Measurements from ENCODE around the gene SLC13A3. TPM values are rescaled to one million over a fixed set of nuclear protein-coding genes. Genes with fewer than 3 reads are reported as not detected.

SLC13A3 gene
- polyA plus RNA-seq, 3 donors from 2014 or later, result 0.26 TPM; not detected in 2

- no peak overlapping the region for H3K4me3 Mint-ChIP-seq
- peak; percentile 23 to 43 (median 40) for DNase-seq
- no peaks in the 10 kb centered on the region for H3K9me3 Mint-ChIP-seq
- no peaks in the 10 kb centered on the region for H3K36me3 Mint-ChIP-seq
- H3K27ac Mint-ChIP-seq, result no peak overlapping the region
- H3K27me3 Mint-ChIP-seq (ENCODE audit: low read depth in 3 of 3), result peaks cover 2 to 4% (median 2%) of the 10 kb centered on the region in 3 donors
- no peaks in the 10 kb centered on the region for H3K4me1 Mint-ChIP-seq
These were observed 88.7 kb downstream of the SLC13A3 start for GRCh38 chr20:46562373-46563169.

GRCh38 chr20:46562009-46562372 is 89.3 kb downstream of the SLC13A3 start:
- Mint-ChIP-seq H3K4me3 (no peak overlapping the region), H3K9me3 (no peaks in the 10 kb centered on the region), H3K27me3 (ENCODE audit: low read depth in 3 of 3) (peaks cover 0 to 2% (median 2%) of the 10 kb centered on the region in 3 donors), H3K4me1 (no peaks in the 10 kb centered on the region), H3K27ac (no peak overlapping the region), H3K36me3 (no peaks in the 10 kb centered on the region)
- DNase-seq, result no peak

GRCh38 chr20:46559685-46560440 is 91.4 kb downstream of the SLC13A3 start:
- H3K27ac Mint-ChIP-seq, result no peak overlapping the region
- H3K27me3 Mint-ChIP-seq (ENCODE audit: low read depth in 3 of 3), result peaks cover 0 to 2% (median 2%) of the 10 kb centered on the region in 3 donors
- H3K36me3 Mint-ChIP-seq, result no peaks in the 10 kb centered on the region
- H3K4me3 Mint-ChIP-seq, result no peak overlapping the region
- DNase-seq, result no peak
- H3K4me1 Mint-ChIP-seq, result peaks cover 0 to 7% of the 10 kb centered on the region in 2 donors
- H3K9me3 Mint-ChIP-seq, result no peaks in the 10 kb centered on the region

GRCh38 chr20:46559001-46559400 is 92.3 kb downstream of the SLC13A3 start:
- Mint-ChIP-seq H3K36me3 (no peaks in the 10 kb centered on the region), H3K9me3 (no peaks in the 10 kb centered on the region), H3K27me3 (ENCODE audit: low read depth in 3 of 3) (peaks cover 0 to 2% (median 2%) of the 10 kb centered on the region in 3 donors), H3K27ac (no peak overlapping the region), H3K4me1 (peaks cover 0 to 8% of the 10 kb centered on the region in 2 donors), H3K4me3 (no peak overlapping the region)
- DNase-seq, result no peak

GRCh38 chr20:46558511-46558959 is 92.7 kb downstream of the SLC13A3 start:
- DNase-seq, result no peak
- no peak overlapping the region for H3K27ac Mint-ChIP-seq
- H3K4me3 Mint-ChIP-seq, result no peak overlapping the region
- no peaks in the 10 kb centered on the region for H3K36me3 Mint-ChIP-seq
- H3K27me3 Mint-ChIP-seq (ENCODE audit: low read depth in 3 of 3), result peaks cover 0 to 2% (median 2%) of the 10 kb centered on the region in 3 donors
- peaks cover under 1 to 10% of the 10 kb centered on the region in 2 donors for H3K4me1 Mint-ChIP-seq
- no peaks in the 10 kb centered on the region for H3K9me3 Mint-ChIP-seq

GRCh38 chr20:46557231-46557956 is 93.9 kb downstream of the SLC13A3 start:
- H3K27ac Mint-ChIP-seq, result no peak overlapping the region
- peaks cover 0 to 2% (median 2%) of the 10 kb centered on the region in 3 donors for H3K27me3 Mint-ChIP-seq (ENCODE audit: low read depth in 3 of 3)
- H3K4me3 Mint-ChIP-seq, result no peak overlapping the region

GRCh38 chr20:46555370-46555956 is 95.8 kb downstream of the SLC13A3 start:
- no peaks in the 10 kb centered on the region for H3K9me3 Mint-ChIP-seq
- peak overlapping the region in 1 of 6 donors; percentile 57 for H3K27ac Mint-ChIP-seq
- H3K4me1 Mint-ChIP-seq, result peaks cover 21 to 31% of the 10 kb centered on the region in 2 donors
- H3K4me3 Mint-ChIP-seq, result no peak overlapping the region
- DNase-seq, result no peak
- no peaks in the 10 kb centered on the region for H3K36me3 Mint-ChIP-seq
- H3K27me3 Mint-ChIP-seq (ENCODE audit: low read depth in 3 of 3), result peaks cover 0 to 2% (median 2%) of the 10 kb centered on the region in 3 donors

More at GRCh38 chr20:46557231-46557956, 93.9 kb downstream of the SLC13A3 start:
- no peak for DNase-seq
- Mint-ChIP-seq H3K4me1 (peaks cover 12 to 21% of the 10 kb centered on the region in 2 donors), H3K36me3 (no peaks in the 10 kb centered on the region), H3K9me3 (no peaks in the 10 kb centered on the region)

- Mint-ChIP-seq H3K27me3 (ENCODE audit: low read depth in 3 of 3) (peaks cover 0 to 2% (median 2%) of the 10 kb centered on the region in 3 donors), H3K36me3 (no peaks in the 10 kb centered on the region), H3K4me1 (peaks cover 21 to 31% of the 10 kb centered on the region in 2 donors), H3K9me3 (no peaks in the 10 kb centered on the region), H3K4me3 (no peak overlapping the region), H3K27ac (no peak overlapping the region)
- DNase-seq, result no peak
These were observed 96.4 kb downstream of the SLC13A3 start for GRCh38 chr20:46554828-46555227.

- DNase-seq, result no peak
- H3K4me3 Mint-ChIP-seq, result no peak overlapping the region
- peaks cover 21 to 31% of the 10 kb centered on the region in 2 donors for H3K4me1 Mint-ChIP-seq
- H3K36me3 Mint-ChIP-seq, result no peaks in the 10 kb centered on the region
- peaks cover 0 to 2% (median 2%) of the 10 kb centered on the region in 3 donors for H3K27me3 Mint-ChIP-seq (ENCODE audit: low read depth in 3 of 3)
- no peaks in the 10 kb centered on the region for H3K9me3 Mint-ChIP-seq
- no peak overlapping the region for H3K27ac Mint-ChIP-seq
These were observed 97.3 kb downstream of the SLC13A3 start for GRCh38 chr20:46553926-46554325.

GRCh38 chr20:46552460-46553420 is 98.5 kb downstream of the SLC13A3 start:
- peak in 2 of 3 donors; percentile 25 to 29 for DNase-seq
- peaks cover 21 to 31% of the 10 kb centered on the region in 2 donors for H3K4me1 Mint-ChIP-seq
- H3K9me3 Mint-ChIP-seq, result no peaks in the 10 kb centered on the region
- no peaks in the 10 kb centered on the region for H3K27me3 Mint-ChIP-seq (ENCODE audit: low read depth in 3 of 3)
- no peaks in the 10 kb centered on the region for H3K36me3 Mint-ChIP-seq
- H3K4me3 Mint-ChIP-seq, result peak overlapping the region; percentile 54 to 81 (median 69)
- peak overlapping the region in 5 of 6 donors; percentile 22 to 74 (median 56) for H3K27ac Mint-ChIP-seq

GRCh38 chr20:46551522-46552381 is 99.5 kb downstream of the SLC13A3 start:
- H3K4me1 Mint-ChIP-seq, result peaks cover 21 to 31% of the 10 kb centered on the region in 2 donors
- H3K4me3 Mint-ChIP-seq, result peak overlapping the region in 2 of 5 donors; percentile 54 to 60
- H3K36me3 Mint-ChIP-seq, result no peaks in the 10 kb centered on the region
- no peak for DNase-seq
- H3K9me3 Mint-ChIP-seq, result no peaks in the 10 kb centered on the region
- no peak overlapping the region for H3K27ac Mint-ChIP-seq
- no peaks in the 10 kb centered on the region for H3K27me3 Mint-ChIP-seq (ENCODE audit: low read depth in 3 of 3)

GRCh38 chr20:46550461-46550860 is 100.8 kb downstream of the SLC13A3 start, which contains the start of gene OCSTAMP:
Gene OCSTAMP, minus strand, starts transcription at chr20:46550654. Its CDS starts 94 bp downstream, at chr20:46550560.
- Mint-ChIP-seq H3K4me1 (peaks cover 22 to 32% of the 10 kb centered on the region in 2 donors), H3K27me3 (ENCODE audit: low read depth in 3 of 3) (no peaks in the 10 kb centered on the region), H3K36me3 (no peaks in the 10 kb centered on the region), H3K27ac (peak within 1 kb of the TSS in 1 of 6 donors; percentile 28), H3K9me3 (no peaks in the 10 kb centered on the region), H3K4me3 (no peak within 1 kb of the TSS)
- DNase-seq, result no peak
